Thoracic aorta (tissue), 2 donors: ENCODE measurements around the gene CXCL10. TPM values are rescaled to one million over a fixed set of nuclear protein-coding genes. Genes with fewer than 3 reads are reported as not detected.
"Not testable (repeated sequence)": the region's sequence is repeated elsewhere in the genome, so short reads cannot be mapped to it uniquely, and the experiment has no call there.

ENCODE experiments used
- ATAC-seq: fragments of 150-250 bp; one replicate; pipeline ENCODE4 v1.8.0; 2017; ENCODE audit warnings: low read depth; ENCODE audit not compliant: insufficient number of reproducible peaks, low FRiP score
- DNase-seq: peaks from one replicate; pipeline ENCODE4 v3.0.0-alpha.2; 2020; ENCODE audit warnings: low spot score
- H3K27ac ChIP-seq, 2 donors: fragments of 200-600 bp; sonication (generic); 1 replicate in 1 of 2; 2 replicates in 1 of 2; pipeline ENCODE4 v1.5.1; 2016; ENCODE audit warnings: mild to moderate bottlenecking in 2 of 2, moderate library complexity in 2 of 2
- H3K27me3 ChIP-seq: fragments of 200-600 bp; sonication (generic); replicated peaks from 2 replicates; pipeline ENCODE4 v1.6.0; 2016; ENCODE audit warnings: mild to moderate bottlenecking; ENCODE audit not compliant: insufficient read depth
- H3K36me3 ChIP-seq: fragments of 200-600 bp; sonication (generic); one replicate; pipeline ENCODE4 v1.5.1; 2016
- H3K4me1 ChIP-seq, 2 donors: fragments of 200-600 bp; sonication (generic); 1 replicate in 1 of 2; 2 replicates in 1 of 2; pipeline versions ENCODE4 v1.5.1 to v1.6.0; 2016; ENCODE audit warnings: low read depth in 2 of 2, mild to moderate bottlenecking in 1 of 2; ENCODE audit not compliant: control insufficient read depth in 1 of 2
- H3K4me3 ChIP-seq: fragments of 200-600 bp; sonication (generic); 2 replicates; pipeline ENCODE4 v1.5.1; 2016; ENCODE audit warnings: mild to moderate bottlenecking
- H3K9me3 ChIP-seq: fragments of 200-600 bp; sonication (generic); 2 replicates; pipeline ENCODE4 v1.5.1; 2016
- total RNA-seq, 2 donors: library from RNA; depleted of rRNA; stranded (reverse); fragments of >200 nt; gene quantifications; one replicate each; pipeline versions ENCODE4 v1.1.0 to v1.2.3, GENCODE V29; 2016
- TF ChIP-seq, protein P1 (sequence below): fragments of 200-600 bp; sonication (generic); IDR thresholded peaks from one replicate; pipeline ENCODE4 v1.5.1; 2019; ENCODE audit warnings: antibody characterized with exemption

Gene CXCL10
- total RNA-seq, 2 donors from 2014 or later: 1.3 to 16.2 TPM

DNA sequence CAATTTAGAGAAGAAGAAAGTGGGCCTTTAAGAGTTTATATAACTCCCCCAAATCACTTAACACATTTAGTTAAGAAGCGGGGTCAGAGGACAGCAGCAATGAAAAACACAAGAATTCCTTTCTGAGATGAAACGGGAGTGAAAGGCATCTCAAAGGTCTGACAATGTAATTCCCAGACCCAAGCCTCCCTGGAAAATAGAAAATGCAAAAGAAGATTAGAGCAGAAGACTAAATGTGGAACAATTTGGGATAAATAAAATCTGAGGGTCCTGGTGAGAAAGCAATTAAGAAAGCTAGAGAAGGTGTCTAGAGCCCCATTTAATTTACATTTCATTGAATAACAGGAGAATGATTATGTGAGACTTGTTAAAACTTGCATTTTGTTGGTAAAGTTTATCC, 32.1 kb upstream of the CXCL10 start:
- DNase-seq (no peak), ATAC-seq (no peak)
- no peak overlapping the region for H3K4me3 ChIP-seq
- H3K36me3 ChIP-seq: no peaks in the 10 kb centered on the region
- H3K9me3 ChIP-seq: no peaks in the 10 kb centered on the region
- H3K27ac ChIP-seq: no peak overlapping the region
- no peaks in the 10 kb centered on the region for H3K4me1 ChIP-seq
- TF ChIP-seq, protein P1, sequence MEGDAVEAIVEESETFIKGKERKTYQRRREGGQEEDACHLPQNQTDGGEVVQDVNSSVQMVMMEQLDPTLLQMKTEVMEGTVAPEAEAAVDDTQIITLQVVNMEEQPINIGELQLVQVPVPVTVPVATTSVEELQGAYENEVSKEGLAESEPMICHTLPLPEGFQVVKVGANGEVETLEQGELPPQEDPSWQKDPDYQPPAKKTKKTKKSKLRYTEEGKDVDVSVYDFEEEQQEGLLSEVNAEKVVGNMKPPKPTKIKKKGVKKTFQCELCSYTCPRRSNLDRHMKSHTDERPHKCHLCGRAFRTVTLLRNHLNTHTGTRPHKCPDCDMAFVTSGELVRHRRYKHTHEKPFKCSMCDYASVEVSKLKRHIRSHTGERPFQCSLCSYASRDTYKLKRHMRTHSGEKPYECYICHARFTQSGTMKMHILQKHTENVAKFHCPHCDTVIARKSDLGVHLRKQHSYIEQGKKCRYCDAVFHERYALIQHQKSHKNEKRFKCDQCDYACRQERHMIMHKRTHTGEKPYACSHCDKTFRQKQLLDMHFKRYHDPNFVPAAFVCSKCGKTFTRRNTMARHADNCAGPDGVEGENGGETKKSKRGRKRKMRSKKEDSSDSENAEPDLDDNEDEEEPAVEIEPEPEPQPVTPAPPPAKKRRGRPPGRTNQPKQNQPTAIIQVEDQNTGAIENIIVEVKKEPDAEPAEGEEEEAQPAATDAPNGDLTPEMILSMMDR: no peak
- no peaks in the 10 kb centered on the region for H3K27me3 ChIP-seq

DNA sequence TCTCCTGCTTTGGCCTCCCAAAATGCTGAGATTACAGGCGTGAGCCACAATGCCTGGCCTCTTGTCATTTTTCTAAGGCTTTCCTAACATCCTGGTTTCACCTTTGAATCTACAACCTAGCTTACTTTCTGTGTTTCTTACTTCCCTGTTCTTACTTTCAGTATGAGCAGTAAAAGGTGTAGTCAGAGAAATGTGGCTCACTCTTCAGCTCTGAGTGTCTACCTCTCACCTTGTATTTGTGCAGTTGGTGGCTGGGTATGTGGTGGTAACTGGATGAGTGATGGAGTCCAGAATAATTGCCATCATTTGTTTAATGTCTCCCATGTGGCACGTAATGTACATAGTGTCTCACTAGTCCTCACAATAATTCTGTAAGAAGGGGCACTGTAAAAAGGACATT, 31.7 kb upstream of the CXCL10 start:
- ATAC-seq (no peak), DNase-seq (no peak)
- no peak overlapping the region for H3K4me3 ChIP-seq
- no peaks in the 10 kb centered on the region for H3K9me3 ChIP-seq
- H3K27ac ChIP-seq: no peak overlapping the region
- TF ChIP-seq, protein P1: no peak
- H3K36me3 ChIP-seq: no peaks in the 10 kb centered on the region
- no peaks in the 10 kb centered on the region for H3K27me3 ChIP-seq
- no peaks in the 10 kb centered on the region for H3K4me1 ChIP-seq

DNA sequence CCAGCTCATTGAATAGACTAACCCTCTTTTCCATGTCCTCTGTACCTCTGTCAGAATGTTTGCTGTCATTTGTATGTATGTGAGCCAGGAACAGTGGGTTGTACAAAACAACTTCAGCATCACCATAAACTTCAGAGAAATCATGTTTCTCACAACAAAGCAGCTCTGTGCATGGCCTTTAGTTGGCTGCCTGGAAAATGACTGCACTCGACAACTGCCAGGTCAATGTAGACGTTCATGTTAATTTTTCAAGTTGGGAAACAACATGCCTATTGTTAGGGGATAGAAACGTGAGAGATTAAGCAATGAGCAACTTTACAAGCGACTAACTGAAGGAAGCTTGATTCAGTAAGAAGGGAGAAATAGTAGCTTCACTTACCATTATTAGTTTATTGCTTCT, 30.4 kb upstream of the CXCL10 start:
- Histone ChIP-seq H3K9me3 (no peaks in the 10 kb centered on the region), H3K4me3 (no peak overlapping the region), H3K36me3 (no peaks in the 10 kb centered on the region), H3K27ac (no peak overlapping the region), H3K27me3 (no peaks in the 10 kb centered on the region), H3K4me1 (no peaks in the 10 kb centered on the region)
- no peak for ATAC-seq
- no peak for DNase-seq
- TF ChIP-seq, protein P1: no peak

DNA sequence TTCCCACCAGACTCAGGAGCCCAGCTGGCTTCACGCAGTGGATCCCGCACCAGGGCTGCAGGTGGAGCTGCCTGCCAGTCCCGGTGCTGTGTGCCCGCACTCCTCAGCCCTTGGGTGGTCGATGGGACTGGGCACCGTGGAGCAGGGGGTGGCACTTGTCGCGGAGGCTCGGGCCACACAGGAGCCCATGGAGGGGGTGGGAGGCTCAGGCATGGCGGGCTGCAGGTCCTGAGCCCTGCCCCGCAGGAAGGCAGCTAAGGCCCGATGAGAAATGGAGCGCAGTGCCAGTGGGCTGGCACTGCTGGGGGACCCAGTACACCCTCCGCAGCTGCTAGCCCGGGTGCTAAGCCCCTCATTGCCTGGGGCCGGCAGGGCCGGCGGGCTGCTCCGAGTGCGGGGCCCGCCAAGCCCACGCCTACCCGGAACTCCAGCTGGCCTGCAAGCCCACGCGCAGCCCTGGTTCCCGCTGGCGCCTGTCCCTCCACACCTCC, 27.3 kb upstream of the CXCL10 start:
- H3K36me3 ChIP-seq, H3K4me3 ChIP-seq, H3K9me3 ChIP-seq, ATAC-seq, DNase-seq, H3K27me3 ChIP-seq, H3K27ac ChIP-seq, H3K4me1 ChIP-seq: not testable (repeated sequence)

DNA sequence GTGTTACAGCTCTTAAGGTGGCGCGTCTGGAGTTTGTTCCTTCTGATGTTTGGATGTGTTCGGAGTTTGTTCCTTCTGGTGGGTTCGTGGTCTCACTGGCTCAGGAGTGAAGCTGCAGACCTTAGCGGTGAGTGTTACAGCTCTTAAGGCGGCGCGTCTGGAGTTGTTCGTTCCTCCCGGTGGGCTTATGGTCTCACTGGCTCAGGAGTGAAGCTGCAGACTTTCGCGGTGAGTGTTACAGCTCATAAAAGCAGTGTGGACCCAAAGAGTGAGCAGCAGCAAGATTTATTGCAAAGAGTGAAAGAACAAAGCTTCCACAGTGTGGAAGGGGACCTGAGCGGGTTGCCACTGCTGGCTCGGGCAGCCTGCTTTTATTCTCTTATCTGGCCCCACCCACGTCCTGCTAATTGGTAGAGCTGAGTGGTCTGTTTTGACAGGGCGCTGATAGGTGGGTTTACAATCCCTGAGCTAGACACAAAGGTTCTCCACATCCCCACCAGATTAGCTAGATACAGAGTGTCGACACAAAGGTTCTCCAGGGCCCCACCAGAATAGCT, 26.6 kb upstream of the CXCL10 start:
- H3K4me1 ChIP-seq, H3K4me3 ChIP-seq, H3K36me3 ChIP-seq, DNase-seq, ATAC-seq, H3K27ac ChIP-seq, H3K27me3 ChIP-seq, H3K9me3 ChIP-seq: not testable (repeated sequence)

DNA sequence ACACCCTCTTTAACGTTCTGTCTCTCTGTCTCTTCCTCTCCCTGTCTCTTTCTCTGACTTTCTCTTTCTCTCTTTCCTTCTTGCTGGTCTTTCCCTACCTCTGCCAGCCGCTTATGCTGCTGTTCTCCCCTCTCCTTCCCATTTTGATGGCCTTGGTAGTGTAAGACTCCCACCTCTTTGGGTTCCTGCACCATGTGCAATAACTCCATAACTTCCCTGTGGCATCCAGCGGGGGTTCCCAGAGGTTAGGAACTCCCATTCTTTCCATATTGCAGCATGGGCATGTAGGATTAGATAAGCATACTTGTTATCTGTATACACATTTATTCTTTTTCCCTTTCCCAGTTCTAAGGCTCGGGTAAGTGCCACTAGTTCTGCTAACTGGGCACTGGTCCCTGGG, 21.4 kb upstream of the CXCL10 start:
- H3K36me3 ChIP-seq, H3K4me1 ChIP-seq, ATAC-seq, DNase-seq, H3K27me3 ChIP-seq, H3K9me3 ChIP-seq, H3K4me3 ChIP-seq, H3K27ac ChIP-seq: not testable (repeated sequence)

DNA sequence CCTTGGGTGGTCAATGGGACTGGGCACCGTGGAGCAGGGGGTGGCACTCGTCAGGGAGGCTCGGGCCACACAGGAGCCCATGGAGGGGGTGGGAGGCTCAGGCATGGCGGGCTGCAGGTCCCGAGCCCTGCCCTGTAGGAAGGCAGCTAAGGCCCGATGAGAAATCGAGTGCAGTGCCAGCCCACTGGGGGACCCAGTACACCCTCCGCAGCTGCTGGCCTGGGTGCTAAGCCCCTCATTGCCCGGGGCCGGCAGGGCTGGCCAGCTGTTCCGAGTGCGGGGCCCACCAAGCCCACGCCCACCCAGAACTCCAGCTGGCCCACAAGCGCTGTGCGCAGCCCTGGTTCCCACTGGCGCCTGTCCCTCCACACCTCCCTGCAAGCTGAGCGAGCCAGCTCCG, 20.0 kb upstream of the CXCL10 start:
- H3K27me3 ChIP-seq, H3K4me3 ChIP-seq, H3K27ac ChIP-seq, H3K9me3 ChIP-seq, H3K36me3 ChIP-seq, ATAC-seq, DNase-seq, H3K4me1 ChIP-seq: not testable (repeated sequence)

DNA sequence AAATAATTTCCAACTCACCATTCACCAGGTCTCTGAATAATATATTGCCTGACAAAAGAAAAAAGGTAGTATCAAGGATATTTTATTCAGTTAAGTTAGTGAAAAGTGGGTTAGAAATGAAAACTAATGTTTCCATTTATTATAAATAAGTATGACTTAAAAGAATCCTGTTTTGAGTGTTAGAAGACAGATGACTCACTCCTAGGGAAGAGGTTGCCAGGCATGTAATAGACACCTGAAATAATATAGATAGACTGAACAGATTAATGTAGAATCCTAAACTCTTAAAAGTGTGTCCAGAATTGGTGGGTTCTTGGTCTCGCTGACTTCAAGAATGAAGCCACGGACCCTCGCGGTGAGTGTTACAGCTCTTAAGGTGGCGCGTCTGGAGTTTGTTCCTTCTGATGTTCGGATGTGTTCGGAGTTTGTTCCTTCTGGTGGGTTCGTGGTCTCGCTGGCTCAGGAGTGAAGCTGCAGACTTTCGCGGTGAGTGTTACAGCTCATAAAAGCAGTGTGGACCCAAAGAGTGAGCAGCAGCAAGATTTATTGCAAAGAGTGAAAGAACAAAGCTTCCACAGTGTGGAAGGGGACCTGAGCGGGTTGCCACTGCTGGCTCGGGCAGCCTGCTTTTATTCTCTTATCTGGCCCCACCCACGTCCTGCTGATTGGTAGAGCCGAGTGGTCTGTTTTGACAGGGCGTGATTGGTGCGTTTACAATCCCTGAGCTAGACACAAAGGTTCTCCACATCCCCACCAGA, 19.1 kb upstream of the CXCL10 start:
- not testable (repeated sequence) for ATAC-seq, DNase-seq, H3K27me3 ChIP-seq, H3K4me1 ChIP-seq, H3K9me3 ChIP-seq, H3K27ac ChIP-seq, H3K36me3 ChIP-seq, H3K4me3 ChIP-seq
